Stimulated activated CD8-positive, alpha-beta memory T cell treated with anti-CD3 and anti-CD28 coated beads, Interleukin-7, amount 100 ng/mL, for 4 hours (primary cell): ENCODE results near the gene AMIGO1.

Experiments
- DNase-seq, 2 donors: peaks; one replicate each; pipeline ENCODE4 v3.0.0-alpha.2; 2020; ENCODE audit warnings: low read depth in 2 of 2

The AMIGO1 gene

GRCh38 chr1:109532365-109533136, 23.0 kb upstream of the AMIGO1 start:
- peak; percentile 72 to 85 for DNase-seq

- DNase-seq, result no peak
Measured at GRCh38 chr1:109531826-109532364, 22.4 kb upstream of the AMIGO1 start.

- no peak for DNase-seq
Measured at GRCh38 chr1:109531380-109531779, 21.9 kb upstream of the AMIGO1 start.

GRCh38 chr1:109530457-109531087, 21.0 kb upstream of the AMIGO1 start:
- no peak for DNase-seq

GRCh38 chr1:109529881-109530456, 20.4 kb upstream of the AMIGO1 start:
- no peak for DNase-seq

- DNase-seq, result no peak
Measured at GRCh38 chr1:109528712-109529111, 19.2 kb upstream of the AMIGO1 start.

GRCh38 chr1:109527846-109528695, 18.5 kb upstream of the AMIGO1 start:
- no peak for DNase-seq

- no peak for DNase-seq
Measured at GRCh38 chr1:109527098-109527811, 17.7 kb upstream of the AMIGO1 start.

- DNase-seq, result no peak
Measured at GRCh38 chr1:109523706-109524105, 14.2 kb upstream of the AMIGO1 start.

GRCh38 chr1:109522026-109522425, 12.5 kb upstream of the AMIGO1 start:
- no peak for DNase-seq

GRCh38 chr1:109521002-109521951, 11.8 kb upstream of the AMIGO1 start:
- no peak for DNase-seq

- DNase-seq, result no peak
Measured at GRCh38 chr1:109517337-109517736, 7.8 kb upstream of the AMIGO1 start.

GRCh38 chr1:109516872-109517271, 7.3 kb upstream of the AMIGO1 start:
- no peak for DNase-seq

- no peak for DNase-seq
Measured at GRCh38 chr1:109514846-109515245, 5.3 kb upstream of the AMIGO1 start.

- DNase-seq, result no peak
Measured at GRCh38 chr1:109513110-109513710, 3.7 kb upstream of the AMIGO1 start.

- no peak for DNase-seq
Measured at GRCh38 chr1:109508873-109509175, 703 bp downstream of the AMIGO1 start.

GRCh38 chr1:109508001-109508872, 1.3 kb downstream of the AMIGO1 start:
- DNase-seq, result no peak

- DNase-seq, result no peak
Measured at GRCh38 chr1:109504974-109505373, 4.6 kb downstream of the AMIGO1 start.

- no peak for DNase-seq
Measured at GRCh38 chr1:109503935-109504334, 5.6 kb downstream of the AMIGO1 start.
